ENCODE measurements around the gene TESK2.
"Not testable (repeated sequence)": the region's sequence is repeated elsewhere in the genome, so short reads cannot be mapped to it uniquely, and the experiment has no call there.

- TF ChIP-seq POLR2AphosphoS5 (IDR thresholded peaks at IDR 0.05; ENCODE audit: borderline replicate concordance, low read depth, low read length); EZH2 (IDR thresholded peaks at IDR 0.05): not testable (repeated sequence)
These were observed 106.8 kb downstream of the TESK2 start for GRCh38 chr1:45384213-45384612.
